ENCODE measurements around the gene NR4A1. TPM values are rescaled to one million over a fixed set of nuclear protein-coding genes. Genes with fewer than 3 reads are reported as not detected.
A peak's percentile ranks its signal among the peaks of the same experiment; 100 is the strongest.

Gene NR4A1
- total and polyA plus RNA-seq, 4 donors: 21.2 to 96.6 (median 40.0) TPM

DNA sequence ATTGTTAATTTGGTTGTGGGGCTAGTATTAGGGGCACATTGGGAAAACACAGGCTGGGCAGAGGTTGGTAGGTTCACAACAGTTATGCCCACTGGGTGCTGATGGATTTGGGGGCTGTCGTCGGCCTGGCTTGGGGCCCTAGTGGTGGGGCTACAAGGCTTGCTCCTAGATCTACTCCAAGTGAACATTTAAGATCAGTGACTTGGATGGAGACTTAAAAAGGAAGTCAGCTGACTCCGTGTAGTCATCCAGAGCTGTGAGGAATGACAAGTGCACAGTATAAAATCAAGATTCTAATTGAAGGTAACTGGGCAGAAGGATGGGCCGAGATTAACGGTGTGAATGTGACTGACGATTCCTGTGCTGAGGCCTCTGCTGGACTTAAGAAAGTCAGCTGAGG lies 12.8 kb upstream of the NR4A1 start:
- Histone ChIP-seq H3K36me3 (ENCODE audit: control insufficient read depth, insufficient read depth, low read length) (peaks cover 23% of the 10 kb centered on the region), H3K4me1 (ENCODE audit: control insufficient read depth, insufficient read depth, low read length) (peaks cover 57% of the 10 kb centered on the region), H3K27ac (ENCODE audit: low read depth, low read length) (no peak overlapping the region), H3K27me3 (ENCODE audit: control insufficient read depth, insufficient read depth, low read length) (no peaks in the 10 kb centered on the region), H3K9me3 (ENCODE audit: control insufficient read depth, insufficient read depth, low read length) (no peaks in the 10 kb centered on the region), H3K4me3 (ENCODE audit: low read depth, low read length) (no peak overlapping the region)
- 80% methylated on average over 6 of the region's 6 CpGs for WGBS (ENCODE audit: insufficient coverage)
- DNase-seq (ENCODE audit: low read depth in 4 of 6, low spot score in 6 of 6): no peak

DNA sequence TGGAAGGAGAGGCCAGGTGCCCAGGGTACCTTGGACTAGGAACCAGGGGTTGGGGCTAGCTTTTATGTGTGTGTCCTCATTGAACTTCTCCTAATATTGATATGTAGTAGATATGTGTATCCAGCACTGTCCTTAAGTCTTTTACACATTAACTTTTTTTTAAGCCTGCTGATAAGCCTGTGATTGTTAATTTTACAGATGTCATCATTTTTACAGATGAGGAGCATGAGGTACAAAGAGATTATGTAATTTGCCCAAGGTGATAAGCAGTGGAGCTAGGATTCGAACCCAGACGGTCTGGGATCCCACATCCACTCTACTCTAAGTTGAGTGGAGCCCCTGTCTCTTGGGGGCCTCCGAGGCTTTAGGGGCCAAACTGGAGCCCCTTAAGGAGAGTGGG lies 10.2 kb upstream of the NR4A1 start:
- no peak overlapping the region for H3K27ac ChIP-seq (ENCODE audit: low read depth, low read length)
- H3K9me3 ChIP-seq (ENCODE audit: control insufficient read depth, insufficient read depth, low read length): no peaks in the 10 kb centered on the region
- peaks cover 45% of the 10 kb centered on the region for H3K36me3 ChIP-seq (ENCODE audit: control insufficient read depth, insufficient read depth, low read length)
- H3K27me3 ChIP-seq (ENCODE audit: control insufficient read depth, insufficient read depth, low read length): no peaks in the 10 kb centered on the region
- peaks cover 65% of the 10 kb centered on the region for H3K4me1 ChIP-seq (ENCODE audit: control insufficient read depth, insufficient read depth, low read length)
- DNase-seq (ENCODE audit: low read depth in 4 of 6, low spot score in 6 of 6): no peak
- no CpG with 5 or more reads among the region's 3 CpGs for WGBS (ENCODE audit: insufficient coverage)
- no peak overlapping the region for H3K4me3 ChIP-seq (ENCODE audit: low read depth, low read length)

DNA sequence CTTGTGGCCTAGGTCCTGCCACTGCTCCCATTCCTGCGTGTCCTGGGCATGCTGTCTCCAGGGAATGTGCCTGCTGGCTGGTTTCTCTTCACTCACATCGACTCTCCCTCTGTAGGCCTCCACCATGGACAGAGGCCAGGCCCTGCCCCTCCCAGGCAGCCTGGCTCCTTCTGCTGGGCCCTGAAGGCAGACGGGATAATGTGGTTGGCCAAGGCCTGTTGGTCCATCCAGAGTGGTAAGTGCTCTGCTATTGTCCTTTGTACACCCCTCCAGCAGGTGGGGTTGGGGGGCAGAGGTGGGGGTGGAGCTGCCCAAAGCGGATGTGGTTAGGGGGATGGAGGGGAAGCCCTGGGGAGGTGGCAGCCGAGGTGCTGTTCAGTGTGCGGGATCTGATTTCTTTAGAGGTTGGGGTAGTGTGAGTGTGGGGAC lies 9.5 kb upstream of the NR4A1 start:
- Histone ChIP-seq H3K9me3 (ENCODE audit: control insufficient read depth, insufficient read depth, low read length) (no peaks in the 10 kb centered on the region), H3K4me3 (ENCODE audit: low read depth, low read length) (no peak overlapping the region), H3K4me1 (ENCODE audit: control insufficient read depth, insufficient read depth, low read length) (peaks cover 60% of the 10 kb centered on the region), H3K27ac (ENCODE audit: low read depth, low read length) (peak overlapping the region; percentile 52), H3K27me3 (ENCODE audit: control insufficient read depth, insufficient read depth, low read length) (no peaks in the 10 kb centered on the region), H3K36me3 (ENCODE audit: control insufficient read depth, insufficient read depth, low read length) (peaks cover 48% of the 10 kb centered on the region)
- peak in 1 of 6 donors; percentile 70 for DNase-seq (ENCODE audit: low read depth in 4 of 6, low spot score in 6 of 6)
- WGBS (ENCODE audit: insufficient coverage): 52% methylated on average over 5 of the region's 6 CpGs

DNA sequence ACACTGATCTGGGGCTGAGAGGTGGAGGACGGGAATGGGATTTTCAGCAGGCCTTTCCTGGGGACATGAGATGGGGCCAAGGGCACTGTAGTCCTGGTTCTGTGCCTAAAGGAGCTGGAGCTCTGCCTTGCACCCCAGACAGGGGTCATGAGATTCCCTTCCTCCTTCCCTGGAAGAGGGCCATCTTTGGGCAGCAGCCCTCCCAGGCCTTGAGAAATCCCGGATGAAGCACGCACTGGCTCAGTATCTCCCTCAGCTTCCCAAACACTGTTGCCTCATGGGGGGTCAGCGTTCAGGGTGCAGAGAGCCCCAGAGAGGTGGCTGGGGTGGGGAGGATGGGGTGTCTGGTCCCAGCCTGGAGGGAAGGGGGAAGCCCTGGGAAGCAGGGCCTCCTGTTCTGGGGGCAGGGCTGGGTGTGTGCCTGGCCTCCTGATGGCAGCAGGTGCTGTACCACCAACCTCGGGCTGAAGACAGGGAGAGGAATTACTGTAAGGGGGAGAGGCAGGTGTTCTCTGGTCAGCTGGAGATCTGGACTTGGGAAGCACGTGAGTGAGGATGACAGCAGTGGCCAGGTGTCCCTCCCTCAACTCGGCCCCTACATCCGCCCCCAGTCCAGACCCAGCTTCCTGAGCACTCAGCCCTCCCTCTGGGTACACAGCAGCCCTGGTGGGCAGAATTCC lies 8.4 kb upstream of the NR4A1 start:
- H3K27me3 ChIP-seq (ENCODE audit: control insufficient read depth, insufficient read depth, low read length): no peaks in the 10 kb centered on the region
- peaks cover 52% of the 10 kb centered on the region for H3K4me1 ChIP-seq (ENCODE audit: control insufficient read depth, insufficient read depth, low read length)
- no peak overlapping the region for H3K4me3 ChIP-seq (ENCODE audit: low read depth, low read length)
- H3K36me3 ChIP-seq (ENCODE audit: control insufficient read depth, insufficient read depth, low read length): peaks cover 55% of the 10 kb centered on the region
- 71% methylated on average over 4 of the region's 8 CpGs for WGBS (ENCODE audit: insufficient coverage)
- no peak for DNase-seq (ENCODE audit: low read depth in 4 of 6, low spot score in 6 of 6)
- H3K9me3 ChIP-seq (ENCODE audit: control insufficient read depth, insufficient read depth, low read length): no peaks in the 10 kb centered on the region
- H3K27ac ChIP-seq (ENCODE audit: low read depth, low read length): no peak overlapping the region

DNA sequence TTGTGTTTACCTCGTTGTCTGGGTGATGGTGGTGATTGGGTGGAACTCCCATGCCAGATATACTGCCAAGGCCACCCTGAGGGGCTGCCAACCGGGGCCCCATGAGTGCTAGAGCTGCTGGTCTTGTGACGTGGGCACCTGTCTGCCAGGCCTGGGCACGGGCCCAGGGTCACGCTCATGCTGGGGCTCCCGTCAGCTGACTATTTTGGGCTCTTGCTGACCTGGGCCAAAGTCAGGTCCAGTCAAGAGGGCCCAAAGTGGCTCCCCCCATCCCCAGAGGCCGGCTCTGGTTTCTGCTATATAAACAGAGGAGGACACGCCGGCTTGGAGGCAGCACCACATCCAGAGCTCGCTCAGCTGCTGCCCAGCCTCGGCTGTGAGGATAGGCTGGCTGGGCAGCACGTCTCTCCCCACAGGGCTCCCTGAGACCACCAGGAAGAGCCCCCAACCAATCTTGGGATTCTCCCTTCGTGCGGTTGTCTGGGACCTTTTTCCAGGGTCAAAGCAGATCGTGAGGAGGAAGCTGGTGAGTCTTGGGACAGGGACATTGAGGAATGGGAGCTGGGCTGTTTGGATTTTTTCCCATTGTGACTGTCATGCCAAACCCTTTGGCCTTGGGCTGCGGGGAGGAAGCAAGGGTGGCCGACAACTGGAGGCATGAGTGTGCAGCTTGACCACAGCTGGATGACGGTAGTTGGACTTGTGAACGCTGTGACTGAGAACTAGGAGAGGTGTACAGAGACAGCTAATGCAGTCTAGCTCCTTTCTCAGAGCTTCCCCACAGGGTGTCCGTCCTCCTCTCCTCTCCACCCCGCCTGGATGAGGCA lies 7.6 kb upstream of the NR4A1 start:
- Histone ChIP-seq H3K4me3 (ENCODE audit: low read depth, low read length) (no peak overlapping the region), H3K27ac (ENCODE audit: low read depth, low read length) (peak overlapping the region; percentile 15), H3K9me3 (ENCODE audit: control insufficient read depth, insufficient read depth, low read length) (no peaks in the 10 kb centered on the region), H3K4me1 (ENCODE audit: control insufficient read depth, insufficient read depth, low read length) (peaks cover 45% of the 10 kb centered on the region), H3K27me3 (ENCODE audit: control insufficient read depth, insufficient read depth, low read length) (no peaks in the 10 kb centered on the region), H3K36me3 (ENCODE audit: control insufficient read depth, insufficient read depth, low read length) (peaks cover 55% of the 10 kb centered on the region)
- WGBS (ENCODE audit: insufficient coverage): 73% methylated on average over 16 of the region's 21 CpGs
- no peak for DNase-seq (ENCODE audit: low read depth in 4 of 6, low spot score in 6 of 6)

DNA sequence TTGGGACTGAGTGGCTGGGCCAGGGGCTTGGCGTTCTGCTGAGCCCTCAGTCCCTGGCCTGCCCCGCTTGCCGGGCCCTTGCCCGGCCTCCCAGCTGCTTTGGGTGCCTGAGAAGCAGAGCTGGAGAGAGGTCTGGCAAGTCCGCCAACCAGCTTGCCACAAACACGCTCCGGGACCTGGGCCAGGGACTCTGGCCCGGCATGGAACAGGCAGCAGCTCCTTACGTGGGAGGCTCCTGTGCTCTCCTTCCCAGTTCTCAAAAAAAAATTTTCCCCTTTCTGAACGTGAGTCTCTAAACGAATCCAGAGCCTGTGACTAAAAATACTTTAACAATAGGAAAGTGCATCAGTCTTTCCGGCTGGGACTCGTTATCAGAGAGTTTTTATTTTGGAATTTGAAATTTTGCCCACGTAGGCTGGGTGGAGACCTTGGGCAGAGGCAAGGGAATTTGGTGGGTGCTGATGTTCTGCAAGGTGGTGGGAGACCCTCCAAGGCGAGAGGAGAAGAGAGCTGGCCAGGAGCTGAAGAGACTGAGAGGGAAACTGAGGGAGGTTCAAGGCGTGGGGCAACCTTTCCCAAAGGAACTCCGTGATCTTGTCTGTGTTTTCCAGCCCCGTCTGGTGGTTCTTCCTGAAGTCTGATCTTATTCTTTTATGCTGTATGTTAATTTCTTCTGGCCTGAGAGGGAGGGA lies 6.8 kb upstream of the NR4A1 start:
- peaks cover 38% of the 10 kb centered on the region for H3K4me1 ChIP-seq (ENCODE audit: control insufficient read depth, insufficient read depth, low read length)
- H3K36me3 ChIP-seq (ENCODE audit: control insufficient read depth, insufficient read depth, low read length): peaks cover 55% of the 10 kb centered on the region
- no peak overlapping the region for H3K4me3 ChIP-seq (ENCODE audit: low read depth, low read length)
- DNase-seq (ENCODE audit: low read depth in 4 of 6, low spot score in 6 of 6): no peak
- no peaks in the 10 kb centered on the region for H3K9me3 ChIP-seq (ENCODE audit: control insufficient read depth, insufficient read depth, low read length)
- H3K27me3 ChIP-seq (ENCODE audit: control insufficient read depth, insufficient read depth, low read length): no peaks in the 10 kb centered on the region
- peak overlapping the region; percentile 15 for H3K27ac ChIP-seq (ENCODE audit: low read depth, low read length)
- 74% methylated on average over 12 of the region's 18 CpGs for WGBS (ENCODE audit: insufficient coverage)

DNA sequence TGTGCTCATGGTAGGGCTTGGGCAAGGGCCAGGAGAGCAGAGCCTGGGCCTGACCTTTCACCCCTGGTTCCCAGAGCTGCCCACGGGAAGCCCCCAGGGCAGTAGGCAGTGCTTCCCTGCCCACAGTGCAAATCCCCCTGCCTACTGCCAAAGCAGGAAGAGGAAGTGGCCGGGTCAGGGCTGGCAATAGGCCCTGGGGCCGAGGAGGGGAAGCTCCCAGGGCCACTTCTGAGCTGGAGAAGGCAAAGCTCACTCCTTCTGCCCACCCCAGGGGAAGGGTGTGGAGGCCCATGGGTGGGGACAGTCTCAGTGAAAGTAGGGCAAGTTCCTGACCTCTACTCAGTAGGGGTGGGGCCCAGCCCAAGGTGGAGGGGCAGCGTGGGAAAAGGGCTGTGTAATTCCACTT lies 5.4 kb upstream of the NR4A1 start:
- H3K27me3 ChIP-seq (ENCODE audit: control insufficient read depth, insufficient read depth, low read length): no peaks in the 10 kb centered on the region
- H3K27ac ChIP-seq (ENCODE audit: low read depth, low read length): no peak overlapping the region
- 50% methylated on average over 1 of the region's 4 CpGs for WGBS (ENCODE audit: insufficient coverage)
- peaks cover 55% of the 10 kb centered on the region for H3K36me3 ChIP-seq (ENCODE audit: control insufficient read depth, insufficient read depth, low read length)
- H3K9me3 ChIP-seq (ENCODE audit: control insufficient read depth, insufficient read depth, low read length): no peaks in the 10 kb centered on the region
- DNase-seq (ENCODE audit: low read depth in 4 of 6, low spot score in 6 of 6): no peak
- H3K4me1 ChIP-seq (ENCODE audit: control insufficient read depth, insufficient read depth, low read length): peaks cover 48% of the 10 kb centered on the region
- no peak overlapping the region for H3K4me3 ChIP-seq (ENCODE audit: low read depth, low read length)

DNA sequence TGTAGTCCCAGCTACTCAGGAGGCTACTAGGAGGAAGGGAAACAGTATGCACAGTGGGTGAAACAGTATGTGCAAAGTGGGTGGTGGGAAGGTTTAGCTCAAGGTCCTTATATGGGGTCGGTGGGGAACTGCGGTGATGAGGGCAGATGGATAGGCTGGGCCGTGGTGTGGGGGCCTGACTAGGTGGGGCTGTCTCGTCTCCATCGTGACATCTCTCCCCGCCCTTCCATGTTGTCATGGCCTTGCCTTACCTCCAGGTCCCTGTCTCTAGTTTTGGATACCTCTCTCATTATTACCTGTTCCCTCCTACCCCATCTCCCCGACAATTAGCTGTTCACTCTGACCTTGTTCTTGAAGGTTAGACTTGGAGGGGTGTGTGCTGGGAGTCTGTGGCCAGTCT lies 4.4 kb upstream of the NR4A1 start:
- H3K4me3 ChIP-seq (ENCODE audit: low read depth, low read length): no peak overlapping the region
- H3K9me3 ChIP-seq (ENCODE audit: control insufficient read depth, insufficient read depth, low read length): no peaks in the 10 kb centered on the region
- no peak overlapping the region for H3K27ac ChIP-seq (ENCODE audit: low read depth, low read length)
- H3K27me3 ChIP-seq (ENCODE audit: control insufficient read depth, insufficient read depth, low read length): no peaks in the 10 kb centered on the region
- DNase-seq (ENCODE audit: low read depth in 4 of 6, low spot score in 6 of 6): no peak
- peaks cover 48% of the 10 kb centered on the region for H3K36me3 ChIP-seq (ENCODE audit: control insufficient read depth, insufficient read depth, low read length)
- H3K4me1 ChIP-seq (ENCODE audit: control insufficient read depth, insufficient read depth, low read length): peaks cover 50% of the 10 kb centered on the region
- WGBS (ENCODE audit: insufficient coverage): 88% methylated on average over 3 of the region's 7 CpGs

DNA sequence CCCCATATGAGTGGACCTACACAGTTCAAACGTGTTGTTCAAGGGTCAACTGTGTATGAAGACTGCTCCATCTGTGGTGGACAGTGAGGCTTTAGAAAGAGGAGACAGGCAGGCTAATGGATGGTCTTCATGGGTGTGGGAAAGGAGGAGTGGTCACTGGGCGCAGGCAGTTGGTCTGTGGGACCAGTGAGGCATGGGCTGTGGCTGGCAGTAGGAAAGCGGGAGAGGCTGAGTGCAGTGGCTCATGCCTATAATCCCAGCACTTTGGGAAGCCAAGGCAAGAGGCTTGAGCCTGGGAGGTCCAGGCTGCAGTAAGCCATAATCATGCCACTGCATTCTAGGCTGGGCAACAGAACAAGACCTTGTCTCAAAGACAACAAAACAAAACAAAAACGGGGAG lies 2.0 kb upstream of the NR4A1 start:
- Histone ChIP-seq H3K4me1 (ENCODE audit: control insufficient read depth, insufficient read depth, low read length) (peaks cover 49% of the 10 kb centered on the region), H3K27me3 (ENCODE audit: control insufficient read depth, insufficient read depth, low read length) (no peaks in the 10 kb centered on the region), H3K36me3 (ENCODE audit: control insufficient read depth, insufficient read depth, low read length) (peaks cover 33% of the 10 kb centered on the region), H3K4me3 (ENCODE audit: low read depth, low read length) (no peak overlapping the region), H3K27ac (ENCODE audit: low read depth, low read length) (no peak overlapping the region), H3K9me3 (ENCODE audit: control insufficient read depth, insufficient read depth, low read length) (no peaks in the 10 kb centered on the region)
- WGBS (ENCODE audit: insufficient coverage): 96% methylated on average over 3 of the region's 4 CpGs
- DNase-seq (ENCODE audit: low read depth in 4 of 6, low spot score in 6 of 6): no peak

Measured in spinal cord (tissue), 10 donors.